Mesenteric fat pad (tissue), 1 donor: ENCODE results near the gene PTGIR. TPM values are rescaled to one million over a fixed set of nuclear protein-coding genes. Genes with fewer than 3 reads are reported as not detected.

Experiments used
- DNase-seq: peaks from one replicate; pipeline ENCODE4 v3.0.0-alpha.2; 2020; ENCODE audit warnings: low spot score
- total RNA-seq: library from RNA; stranded (reverse); fragmentation: NEBNext Ultra II Directional; extraction: Animal tissue kit (Norgen Biotek cat#: 25700); gene quantifications from one replicate; pipeline ENCODE4 v1.2.1, GENCODE V29; 2021
- donor health status: DM: yes; HTN: yes; CAD: no.

The PTGIR gene
- total RNA-seq, 1 donor from 2014 or later, result 7.2 TPM

DNA sequence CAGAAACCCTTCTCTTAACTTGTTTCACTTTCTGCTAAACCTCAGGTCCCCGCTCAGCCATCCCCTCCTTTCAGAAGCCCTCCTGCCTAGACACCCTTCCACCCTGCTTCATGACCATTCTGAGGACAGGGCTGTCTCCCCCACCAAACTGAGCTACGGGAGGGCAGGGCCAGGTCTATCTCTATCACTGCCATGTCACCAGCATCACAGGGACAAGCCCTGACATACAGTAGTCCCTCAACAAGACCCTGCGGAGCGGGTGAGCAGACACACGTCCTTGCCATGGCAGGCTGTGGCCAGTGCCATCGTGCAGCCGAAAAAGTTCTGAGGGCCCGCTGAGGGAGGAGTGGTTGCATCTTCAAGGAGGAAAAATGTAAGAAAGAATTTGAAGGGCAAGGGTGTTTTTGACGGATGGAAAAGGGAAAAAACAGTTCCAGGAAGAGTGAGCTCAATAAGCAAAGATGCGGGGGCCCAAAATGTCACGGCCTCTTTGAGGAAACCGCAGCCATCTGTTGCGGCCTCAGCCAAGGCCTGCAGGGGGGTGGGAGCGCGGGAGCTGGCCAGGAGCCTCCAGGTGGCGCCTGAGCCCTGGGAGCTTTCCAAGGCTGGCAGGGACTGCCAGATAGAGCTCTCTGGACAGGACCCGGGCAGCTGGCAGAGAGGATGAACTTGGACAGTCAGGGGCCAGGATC is 8.1 kb downstream of the PTGIR start:
- no peak for DNase-seq

DNA sequence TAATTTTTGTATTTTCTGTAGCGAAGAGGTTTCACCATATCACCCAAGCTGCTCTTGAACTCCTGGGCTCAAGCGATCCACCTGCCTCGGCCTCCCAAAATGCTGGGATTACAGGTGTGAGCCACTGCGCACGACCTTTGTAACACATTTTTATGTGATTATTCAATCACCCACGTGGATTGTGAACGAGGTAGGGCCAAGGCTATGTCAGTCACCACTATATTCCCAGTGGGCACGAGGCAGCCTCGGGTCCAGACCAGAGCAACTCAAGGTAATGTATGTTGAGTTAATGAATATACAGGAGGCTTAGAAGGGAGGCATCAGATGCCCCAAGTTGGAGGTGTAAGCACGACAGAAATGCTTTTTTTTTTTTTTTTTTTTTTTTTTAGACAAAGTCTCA is 8.9 kb downstream of the PTGIR start:
- no peak for DNase-seq

DNA sequence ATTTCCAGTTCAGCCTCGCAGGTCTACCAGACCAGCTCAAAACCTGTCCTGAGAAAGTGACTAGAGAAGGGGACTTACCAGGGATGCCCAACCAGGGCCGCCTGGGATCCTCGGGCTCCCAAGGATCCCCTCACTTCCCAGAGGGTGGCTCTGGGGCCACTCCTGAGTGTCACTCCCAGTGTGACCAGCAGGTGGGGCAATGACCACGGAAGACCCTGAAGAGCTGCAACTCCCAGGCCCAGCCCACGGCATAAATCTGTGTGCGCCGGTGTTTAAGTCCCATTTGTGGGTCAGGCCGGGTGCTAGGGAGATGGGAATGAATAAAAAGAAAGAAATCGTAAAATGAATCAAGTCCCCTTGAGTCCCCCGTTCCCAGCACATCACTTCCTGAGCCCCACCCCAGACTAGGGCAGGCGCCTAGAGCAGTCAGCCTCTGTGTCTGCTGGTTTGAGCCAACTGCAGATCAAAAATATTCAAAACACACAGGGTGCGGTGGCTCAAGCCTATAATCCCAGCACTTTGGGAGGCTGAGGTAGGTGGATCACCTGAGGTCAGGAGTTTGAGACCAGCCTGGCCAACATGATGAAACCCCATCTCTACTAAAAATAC is 10.7 kb downstream of the PTGIR start:
- DNase-seq, result no peak

DNA sequence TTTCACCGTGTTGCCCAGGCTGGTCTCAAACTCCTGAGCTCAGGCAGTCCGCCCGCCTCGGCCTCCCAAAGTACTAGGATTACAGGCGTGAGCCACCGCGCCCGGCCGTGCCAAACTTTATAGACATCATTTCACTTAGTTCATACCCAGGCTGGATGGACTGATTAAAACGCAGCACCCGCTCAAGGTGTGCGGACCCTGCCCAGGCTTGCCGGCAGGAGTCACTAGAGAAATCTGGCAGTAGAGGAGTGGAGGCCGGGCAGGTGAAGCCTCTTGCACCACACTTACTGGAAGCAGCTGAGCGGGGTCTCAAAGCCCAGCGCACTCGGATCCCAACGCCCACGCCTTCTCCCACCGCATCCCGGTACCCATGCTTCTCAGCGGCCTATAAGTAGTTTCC is 11.4 kb downstream of the PTGIR start:
- DNase-seq, result no peak

DNA sequence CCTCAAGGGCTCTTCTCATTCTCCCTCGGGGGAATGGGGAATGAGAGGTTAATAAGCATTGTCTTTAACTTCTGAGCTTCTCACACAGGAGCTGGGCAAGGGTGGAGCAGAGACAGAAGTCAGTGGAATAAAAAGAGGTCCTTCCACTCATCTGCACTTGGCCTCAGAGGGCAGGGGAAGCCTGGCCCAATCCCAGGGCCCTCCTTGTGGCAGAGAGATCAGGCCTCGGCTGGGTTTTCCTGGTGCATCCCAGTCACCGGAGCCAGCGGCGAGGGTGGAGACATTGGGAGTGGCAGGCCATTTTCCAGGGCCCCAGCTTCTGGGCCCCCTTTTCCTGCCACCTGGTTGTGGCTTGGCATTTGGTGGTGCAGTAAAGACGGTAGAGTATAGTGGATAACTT is 13.1 kb downstream of the PTGIR start:
- peak; percentile 81 for DNase-seq

DNA sequence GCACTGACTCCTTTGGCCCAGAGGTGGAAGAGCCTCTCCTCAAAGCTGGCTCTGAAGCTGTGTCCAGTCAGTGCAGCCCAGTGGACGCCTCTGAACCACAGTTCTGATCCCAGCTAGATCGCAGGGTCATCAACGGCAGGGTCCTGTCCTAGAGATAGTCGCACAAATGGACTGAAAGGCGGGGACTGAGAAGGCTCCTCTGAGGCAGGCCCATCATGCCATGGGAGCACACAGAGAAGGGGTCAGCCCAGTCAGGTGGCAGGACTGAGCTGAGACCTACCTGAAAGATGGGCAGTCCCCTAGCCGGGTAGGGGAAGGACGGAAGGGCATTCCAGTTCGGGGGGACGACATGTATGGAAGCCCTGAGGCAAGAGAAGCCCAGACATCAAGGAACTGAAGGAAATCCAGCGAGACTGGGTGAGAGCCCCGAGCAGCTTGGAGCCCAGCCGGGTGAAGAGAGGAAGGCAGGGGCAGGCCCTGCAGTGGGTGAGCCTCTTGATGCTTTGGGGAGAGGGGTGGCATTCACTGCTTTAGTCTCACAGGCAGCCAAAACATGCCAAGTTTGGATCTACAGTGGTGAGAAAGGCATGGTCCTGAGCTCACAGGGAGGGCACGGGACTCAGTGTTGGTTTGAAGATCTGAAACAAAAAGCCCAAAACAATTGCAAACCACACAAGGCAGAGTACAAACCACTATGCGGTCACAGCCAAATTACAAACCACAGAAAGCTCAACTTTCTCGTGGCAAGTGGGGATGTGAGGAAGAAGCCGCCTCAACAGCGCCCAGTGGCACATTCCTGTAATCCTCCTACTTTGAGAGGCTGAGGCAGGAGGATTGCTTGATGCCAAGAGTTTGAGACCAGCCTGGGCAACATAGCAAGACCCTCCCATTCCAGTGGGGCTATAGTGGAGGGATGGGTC is 13.8 kb downstream of the PTGIR start:
- DNase-seq, result peak; percentile 76

DNA sequence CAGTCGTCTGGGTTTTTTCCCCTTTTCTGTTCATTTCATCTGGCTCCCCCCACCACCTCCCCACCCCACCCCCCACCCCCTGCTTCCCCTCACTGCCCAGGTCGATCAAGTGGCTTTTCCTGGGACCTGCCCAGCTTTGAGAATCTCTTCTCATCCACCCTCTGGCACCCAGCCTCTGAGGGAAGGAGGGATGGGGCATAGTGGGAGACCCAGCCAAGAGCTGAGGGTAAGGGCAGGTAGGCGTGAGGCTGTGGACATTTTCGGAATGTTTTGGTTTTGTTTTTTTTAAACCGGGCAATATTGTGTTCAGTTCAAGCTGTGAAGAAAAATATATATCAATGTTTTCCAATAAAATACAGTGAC is 14.5 kb downstream of the PTGIR start:
- no peak for DNase-seq

DNA sequence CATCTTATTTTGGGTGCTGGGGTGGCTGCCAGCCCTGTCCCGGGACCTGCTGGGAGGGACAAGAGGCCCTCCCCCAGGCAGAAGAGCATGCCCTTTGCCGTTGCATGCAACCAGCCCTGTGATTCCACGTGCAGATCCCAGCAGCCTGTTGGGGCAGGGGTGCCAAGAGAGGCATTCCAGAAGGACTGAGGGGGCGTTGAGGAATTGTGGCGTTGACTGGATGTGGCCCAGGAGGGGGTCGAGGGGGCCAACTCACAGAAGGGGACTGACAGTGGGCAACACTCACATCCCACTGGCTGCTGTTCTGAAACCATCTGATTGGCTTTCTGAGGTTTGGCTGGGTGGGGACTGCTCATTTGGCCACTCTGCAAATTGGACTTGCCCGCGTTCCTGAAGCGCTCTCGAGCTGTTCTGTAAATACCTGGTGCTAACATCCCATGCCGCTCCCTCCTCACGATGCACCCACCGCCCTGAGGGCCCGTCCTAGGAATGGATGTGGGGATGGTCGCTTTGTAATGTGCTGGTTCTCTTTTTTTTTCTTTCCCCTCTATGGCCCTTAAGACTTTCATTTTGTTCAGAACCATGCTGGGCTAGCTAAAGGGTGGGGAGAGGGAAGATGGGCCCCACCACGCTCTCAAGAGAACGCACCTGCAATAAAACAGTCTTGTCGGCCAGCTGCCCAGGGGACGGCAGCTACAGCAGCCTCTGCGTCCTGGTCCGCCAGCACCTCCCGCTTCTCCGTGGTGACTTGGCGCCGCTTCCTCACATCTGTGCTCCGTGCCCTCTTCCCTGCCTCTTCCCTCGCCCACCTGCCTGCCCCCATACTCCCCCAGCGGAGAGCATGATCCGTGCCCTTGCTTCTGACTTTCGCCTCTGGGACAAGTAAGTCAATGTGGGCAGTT is 15.1 kb downstream of the PTGIR start:
- DNase-seq, result peak; percentile 83

DNA sequence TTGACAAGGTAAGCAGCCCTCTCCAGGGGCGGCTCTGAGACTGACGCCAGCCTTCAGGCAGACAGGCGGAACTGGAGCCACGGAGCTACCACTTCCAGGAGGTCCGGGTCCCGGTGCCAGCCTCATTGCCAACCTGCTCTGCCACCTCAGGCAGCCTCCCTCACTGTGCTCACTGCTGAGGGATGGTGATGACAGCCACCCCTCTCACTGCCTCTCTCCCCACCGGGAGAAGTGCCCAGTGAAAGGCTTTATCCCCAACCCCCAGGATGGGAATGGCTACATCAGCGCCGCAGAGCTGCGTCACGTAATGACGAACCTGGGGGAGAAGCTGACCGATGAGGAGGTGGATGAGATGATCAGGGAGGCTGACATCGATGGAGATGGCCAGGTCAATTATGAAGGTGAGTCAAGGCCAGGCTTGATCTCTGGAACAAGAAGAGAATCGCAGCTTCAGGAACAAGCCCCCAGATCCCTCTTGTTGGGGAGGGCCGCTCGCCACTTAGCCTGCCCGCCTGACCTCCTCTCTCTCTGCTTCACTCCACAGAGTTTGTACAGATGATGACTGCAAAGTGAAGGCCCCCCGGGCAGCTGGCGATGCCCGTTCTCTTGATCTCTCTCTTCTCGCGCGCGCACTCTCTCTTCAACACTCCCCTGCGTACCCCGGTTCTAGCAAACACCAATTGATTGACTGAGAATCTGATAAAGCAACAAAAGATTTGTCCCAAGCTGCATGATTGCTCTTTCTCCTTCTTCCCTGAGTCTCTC is 16.1 kb downstream of the PTGIR start:
- DNase-seq, result peak; percentile 76

DNA sequence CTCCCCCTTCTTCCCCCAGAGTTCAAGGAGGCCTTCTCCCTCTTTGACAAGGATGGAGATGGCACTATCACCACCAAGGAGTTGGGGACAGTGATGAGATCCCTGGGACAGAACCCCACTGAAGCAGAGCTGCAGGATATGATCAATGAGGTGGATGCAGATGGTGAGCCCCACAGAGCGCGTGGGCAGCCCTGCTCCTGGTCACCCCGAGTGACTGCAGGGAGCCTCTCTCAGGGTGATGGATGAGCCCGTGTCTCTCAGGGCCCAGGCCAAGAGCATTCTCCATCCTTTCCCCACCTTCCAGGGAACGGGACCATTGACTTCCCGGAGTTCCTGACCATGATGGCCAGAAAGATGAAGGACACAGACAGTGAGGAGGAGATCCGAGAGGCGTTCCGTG is 16.7 kb downstream of the PTGIR start:
- DNase-seq, result no peak

DNA sequence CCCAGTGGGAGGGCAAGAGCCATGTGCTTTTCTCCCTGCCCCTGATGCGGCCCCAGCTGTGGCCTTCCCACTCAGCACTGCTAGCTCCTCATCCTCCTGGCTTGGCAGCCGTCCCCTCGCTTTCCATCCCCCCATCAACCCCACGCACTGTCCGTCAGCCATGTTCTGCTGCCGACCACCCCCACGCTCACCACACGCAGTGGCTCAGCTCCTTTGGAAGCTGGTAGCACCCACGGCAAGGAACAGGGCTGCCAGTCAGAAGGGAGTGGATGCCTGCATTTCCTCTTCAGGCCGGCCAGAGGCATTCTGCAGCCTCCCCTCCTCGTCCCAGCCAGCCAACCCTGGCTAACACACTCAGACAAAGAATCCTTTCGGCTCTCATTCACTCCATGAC is 17.4 kb downstream of the PTGIR start:
- DNase-seq, result peak; percentile 83

DNA sequence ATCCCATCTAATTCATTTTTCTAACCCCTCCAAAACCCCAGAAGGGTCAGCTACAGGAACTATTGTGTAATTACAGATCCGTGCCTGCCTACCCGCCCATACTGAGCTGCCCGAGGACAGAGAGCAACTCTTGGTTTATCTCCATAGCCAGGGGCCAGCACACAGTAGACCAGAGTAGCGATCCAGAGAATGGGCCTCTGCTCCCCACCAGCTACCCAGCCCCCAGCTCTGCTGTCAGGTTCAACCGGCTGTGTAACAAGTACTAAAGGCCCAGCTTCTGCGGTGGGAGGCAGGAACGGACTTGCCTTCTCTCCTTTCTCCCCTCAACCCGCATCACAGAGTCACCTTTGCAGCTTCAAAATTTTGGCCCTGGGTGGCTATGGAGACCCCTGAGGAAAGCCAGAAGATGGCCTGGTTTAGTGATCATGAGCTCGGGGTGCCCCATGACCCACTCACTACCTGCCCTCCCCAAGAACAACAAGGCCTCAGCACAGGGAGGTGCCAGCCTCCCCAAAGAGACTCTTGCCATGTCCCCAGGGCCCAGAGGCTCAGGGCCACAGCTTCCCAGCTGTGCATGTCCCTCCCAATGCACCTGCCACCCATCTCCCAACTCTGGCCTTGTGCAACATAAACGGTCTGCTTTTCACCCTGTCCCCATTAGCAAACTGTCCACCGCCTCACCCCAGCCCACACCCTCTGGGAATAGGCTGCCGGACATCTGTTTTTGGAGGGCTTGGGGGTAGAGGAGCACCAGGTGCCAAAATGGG is 18.0 kb downstream of the PTGIR start:
- DNase-seq, result peak; percentile 67

DNA sequence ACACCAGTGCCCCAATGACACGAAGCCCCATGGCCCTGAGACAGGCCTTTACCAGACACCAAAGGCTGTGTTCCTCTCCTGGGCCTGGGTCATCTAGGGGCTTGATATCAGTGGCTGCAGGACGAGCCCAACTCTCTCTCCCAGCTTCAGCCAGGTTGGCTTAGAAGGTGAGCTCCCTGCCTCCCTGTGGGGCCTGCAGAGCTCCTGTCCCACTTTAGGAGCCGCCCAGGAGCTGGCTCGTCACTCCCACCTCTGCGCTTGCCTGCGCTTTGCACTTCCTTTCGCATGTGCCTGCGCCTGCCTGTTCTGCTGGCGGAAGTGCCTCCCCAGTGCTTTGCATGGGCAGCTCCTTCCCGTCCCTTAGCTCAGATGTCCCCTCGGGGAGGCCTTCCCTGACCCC is 18.9 kb downstream of the PTGIR start:
- DNase-seq, result peak; percentile 83

DNA sequence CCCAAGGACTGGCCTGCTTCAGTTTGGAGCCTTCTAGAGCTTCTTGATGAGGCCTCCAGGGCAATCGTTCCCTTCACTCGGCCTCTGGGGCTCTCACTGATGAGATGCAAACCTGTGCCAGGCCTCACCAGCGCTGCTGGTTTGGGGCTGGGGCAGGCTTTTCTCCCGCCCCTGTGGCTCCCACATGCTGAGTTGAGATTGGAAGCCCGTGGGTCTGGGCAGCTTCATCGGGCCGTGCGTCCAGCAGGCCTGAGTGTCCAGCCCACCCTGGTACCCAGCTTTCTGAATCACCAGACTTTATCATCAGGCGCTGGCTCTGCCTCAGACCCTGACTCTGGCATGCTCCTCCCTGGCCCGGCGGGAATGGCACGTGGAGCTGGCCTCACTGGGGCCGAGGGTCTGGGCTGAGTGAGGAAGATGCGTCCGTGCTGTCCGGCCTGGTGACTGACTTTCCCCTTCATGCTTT is 19.5 kb downstream of the PTGIR start:
- peak; percentile 82 for DNase-seq

DNA sequence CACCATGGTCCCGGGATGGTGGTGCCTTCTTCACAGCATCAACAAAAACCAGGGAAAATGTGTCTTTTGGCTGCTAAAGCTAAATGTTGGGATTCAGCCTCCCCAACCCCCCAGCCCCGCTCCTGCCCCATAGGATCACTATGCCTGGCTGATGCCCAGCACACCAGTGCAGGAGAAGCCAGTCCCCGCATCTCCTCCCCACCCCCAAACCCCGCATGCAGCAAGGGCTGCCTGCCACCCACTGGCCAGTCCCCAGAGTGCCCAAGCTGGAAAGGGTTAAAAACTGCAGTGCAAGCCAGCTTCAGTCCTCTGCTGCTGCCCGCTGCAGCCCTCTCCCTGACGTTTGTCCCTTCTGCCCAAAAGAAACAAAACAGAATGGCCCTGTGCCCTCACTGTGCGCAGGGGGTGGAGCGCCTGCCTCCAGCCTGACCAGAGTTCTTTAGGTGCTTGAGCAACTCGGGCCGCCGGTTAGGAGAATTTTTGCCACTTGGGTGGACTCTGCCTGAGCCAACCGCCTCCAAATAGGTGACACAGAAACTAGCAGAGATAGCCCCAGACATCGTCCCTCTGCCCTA is 20.0 kb downstream of the PTGIR start:
- DNase-seq, result peak; percentile 69

DNA sequence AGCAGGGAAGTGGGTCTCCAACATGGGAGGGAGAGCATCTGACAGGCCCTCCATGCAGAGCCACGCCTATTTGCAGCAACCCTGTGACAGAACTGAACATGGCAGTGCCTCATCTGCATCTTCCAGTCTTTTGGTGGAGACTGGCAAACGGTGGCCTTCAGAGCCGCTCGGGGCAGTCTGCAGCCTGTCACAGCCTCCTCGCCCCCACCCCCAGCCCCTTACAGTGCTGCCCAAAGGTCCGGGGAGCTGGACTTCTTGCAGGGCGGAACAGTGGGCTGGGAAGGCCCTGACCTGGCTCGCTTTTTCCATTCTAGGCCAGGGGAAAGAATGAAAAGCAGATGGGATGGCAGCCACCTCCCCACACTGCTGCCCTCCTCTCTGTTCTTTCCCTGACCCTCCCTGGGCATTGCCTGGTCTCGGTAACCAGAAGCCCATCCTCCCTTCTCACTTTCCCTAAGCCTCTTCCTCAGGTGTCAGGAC is 21.1 kb downstream of the PTGIR start:
- peak; percentile 82 for DNase-seq

DNA sequence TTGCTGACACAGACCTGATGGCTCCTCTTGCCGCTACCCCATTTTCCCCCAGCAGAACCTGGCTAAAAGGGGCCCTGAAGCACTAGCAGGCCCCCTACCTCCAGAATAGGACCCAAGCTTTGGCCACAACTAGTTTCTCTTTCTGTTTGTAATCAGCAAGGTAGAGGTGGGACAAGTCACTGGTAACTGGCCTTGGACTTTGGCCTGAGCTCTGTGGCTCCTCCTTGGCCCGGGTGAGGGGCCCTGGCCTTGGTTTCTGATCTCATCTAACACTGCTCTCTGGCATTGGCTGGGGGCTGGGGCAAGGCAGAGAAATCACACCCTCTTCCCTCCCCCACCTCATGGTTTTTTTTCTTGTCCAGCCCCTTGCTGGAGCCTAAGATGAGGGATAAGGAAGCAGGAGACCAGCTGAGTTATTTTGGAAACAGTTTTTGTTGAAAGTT is 21.7 kb downstream of the PTGIR start:
- DNase-seq, result peak; percentile 49

DNA sequence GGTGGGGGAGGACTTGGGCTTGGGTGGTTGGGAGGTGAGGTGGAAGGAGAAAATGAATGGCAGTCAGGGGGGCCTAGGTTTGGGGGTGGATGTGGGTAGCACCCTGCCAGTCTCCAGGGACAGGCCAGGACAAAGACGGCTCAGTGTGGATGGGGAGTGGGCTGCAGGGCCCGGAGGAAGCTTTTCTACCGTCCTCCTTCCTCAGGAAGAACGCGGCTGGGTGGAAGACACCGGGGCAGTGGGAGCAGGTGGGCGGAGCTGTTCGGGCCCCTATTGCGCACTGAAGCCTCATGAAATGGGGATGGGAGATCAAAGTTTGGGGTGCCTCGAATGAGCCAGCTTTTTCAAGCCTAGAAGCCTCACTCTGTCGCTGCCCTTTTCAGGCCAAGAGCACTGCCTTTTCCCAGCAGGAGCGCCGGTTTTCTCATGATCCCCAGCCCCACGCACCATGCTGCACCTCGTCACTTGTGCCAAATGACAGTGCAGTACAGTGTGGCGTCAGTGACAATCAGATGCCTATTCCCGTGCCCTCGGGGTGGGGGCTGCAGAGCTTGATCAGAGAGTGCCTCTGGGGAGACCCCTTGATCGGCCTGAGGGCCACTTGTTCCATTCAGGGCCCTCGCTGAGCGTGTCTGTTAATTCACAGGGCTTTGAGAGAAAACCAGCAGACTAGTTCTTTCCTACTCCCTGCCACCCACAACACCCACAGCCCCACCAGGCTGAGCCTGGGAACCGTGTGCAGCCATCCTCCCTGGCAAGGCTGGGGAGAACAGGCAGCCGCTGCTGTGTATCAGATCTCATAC is 22.3 kb downstream of the PTGIR start:
- DNase-seq, result peak; percentile 80
